Measurements from ENCODE around the gene DAPK1. TPM values are rescaled to one million over a fixed set of nuclear protein-coding genes. Genes with fewer than 3 reads are reported as not detected.

DAPK1 gene
- polyA plus RNA-seq, 1 experiment, result 5.4 TPM

GRCh38 chr9:87678650-87679355 is 181.1 kb downstream of the DAPK1 start:
- Histone ChIP-seq H3K36me3 (ENCODE audit: control insufficient read depth, insufficient read depth, low read length) (no peaks in the 10 kb centered on the region), H3K27me3 (ENCODE audit: control insufficient read depth, insufficient read depth, low read length) (no peaks in the 10 kb centered on the region), H3K4me3 (ENCODE audit: low read depth, low read length) (no peak overlapping the region)
- DNase-seq (ENCODE audit: low read depth), result no peak
- POLR2A ChIA-PET, result no interaction called here
- CTCF ChIA-PET, result interaction anchor here (0.7 to 2.2 kb wide), 7 partner anchors 11 to 380 kb away, joined by 3 to 14 read pairs (median 4); no protein-coding TSS in a partner anchor
- peak; percentile 82 for TF ChIP-seq CTCF (IDR thresholded peaks at IDR 0.05; ENCODE audit: insufficient read depth, low read depth, low read length)

DNA sequence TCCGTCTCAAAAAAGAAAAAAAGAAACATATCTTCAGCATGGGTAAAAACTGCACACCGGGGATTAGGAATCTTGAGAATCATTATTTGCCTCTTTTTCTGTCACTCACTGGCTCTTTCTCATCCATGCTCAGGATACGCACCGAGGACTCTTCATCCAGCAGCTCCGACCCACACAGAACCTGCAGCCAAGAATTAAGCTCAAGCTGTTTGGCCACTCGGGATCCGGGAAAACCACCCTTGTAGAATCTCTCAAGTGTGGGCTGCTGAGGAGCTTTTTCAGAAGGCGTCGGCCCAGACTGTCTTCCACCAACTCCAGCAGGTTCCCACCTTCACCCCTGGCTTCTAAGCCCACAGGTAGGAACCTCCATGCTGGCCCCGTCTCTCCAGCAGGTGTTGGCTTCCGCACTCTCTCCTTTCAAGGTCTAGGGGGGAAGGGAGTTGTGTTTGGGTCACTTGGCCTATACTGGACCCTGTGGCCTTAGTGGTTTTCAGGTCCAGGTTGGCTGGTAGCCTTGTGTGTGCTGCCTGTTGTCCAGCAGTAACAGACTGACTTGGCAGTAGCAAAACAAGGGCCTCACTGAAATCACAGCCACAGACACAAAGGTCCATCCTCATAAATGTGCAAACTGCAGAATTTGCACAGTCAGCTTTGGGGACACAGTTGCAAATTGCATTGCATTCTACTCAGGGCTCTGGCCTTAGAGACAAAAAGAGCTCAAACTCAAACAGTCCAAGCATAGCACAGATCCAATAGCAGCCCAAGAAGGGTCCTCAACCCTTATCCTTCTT is 183.8 kb downstream of the DAPK1 start:
- Histone ChIP-seq H3K36me3 (ENCODE audit: control insufficient read depth, insufficient read depth, low read length) (no peaks in the 10 kb centered on the region), H3K27me3 (ENCODE audit: control insufficient read depth, insufficient read depth, low read length) (no peaks in the 10 kb centered on the region), H3K4me3 (ENCODE audit: low read depth, low read length) (no peak overlapping the region)
- DNase-seq (ENCODE audit: low read depth), result no peak
- POLR2A ChIA-PET, result no interaction called here
- CTCF ChIA-PET, result interaction anchor here (0.9 to 2.4 kb wide), 7 partner anchors 52 to 1266 kb away, joined by 3 to 10 read pairs (median 3); partner anchors contain the start of gene SPATA31E1
- TF ChIP-seq CTCF (IDR thresholded peaks at IDR 0.05; ENCODE audit: insufficient read depth, low read depth, low read length), result no peak

DNA sequence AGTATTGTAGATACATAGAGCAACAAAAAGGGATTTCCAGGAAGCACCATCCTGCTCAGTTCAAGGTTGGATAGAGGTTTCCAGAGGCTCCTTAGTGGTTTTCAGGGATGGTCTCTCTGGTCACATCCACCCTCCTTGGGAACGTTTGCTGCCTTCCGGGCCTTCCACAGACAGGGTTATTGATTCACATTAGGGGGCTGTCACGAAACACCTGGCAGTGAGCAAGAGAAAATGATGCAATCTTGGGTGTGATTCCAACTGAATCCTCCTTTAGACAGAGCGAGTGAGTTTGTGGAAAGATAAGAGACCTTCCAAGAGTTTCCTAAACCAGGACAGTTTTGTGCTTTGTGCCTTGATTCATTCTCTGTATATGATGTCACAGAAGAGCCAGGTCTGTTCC is 184.4 kb downstream of the DAPK1 start:
- H3K4me3 ChIP-seq (ENCODE audit: low read depth, low read length), result no peak overlapping the region
- no peaks in the 10 kb centered on the region for H3K27me3 ChIP-seq (ENCODE audit: control insufficient read depth, insufficient read depth, low read length)
- H3K36me3 ChIP-seq (ENCODE audit: control insufficient read depth, insufficient read depth, low read length), result no peaks in the 10 kb centered on the region
- no peak for TF ChIP-seq CTCF (IDR thresholded peaks at IDR 0.05; ENCODE audit: insufficient read depth, low read depth, low read length)
- ChIA-PET CTCF (interaction anchor here (1.2 to 4.5 kb wide), 4 partner anchors 17 to 201 kb away, joined by 3 to 55 read pairs (median 7); partner anchors contain the start of gene SPATA31E1), POLR2A (no interaction called here)
- DNase-seq (ENCODE audit: low read depth), result no peak

GRCh38 chr9:87682618-87683017 is 185.0 kb downstream of the DAPK1 start:
- Histone ChIP-seq H3K36me3 (ENCODE audit: control insufficient read depth, insufficient read depth, low read length) (no peaks in the 10 kb centered on the region), H3K4me3 (ENCODE audit: low read depth, low read length) (no peak overlapping the region), H3K27me3 (ENCODE audit: control insufficient read depth, insufficient read depth, low read length) (no peaks in the 10 kb centered on the region)
- no peak for TF ChIP-seq CTCF (IDR thresholded peaks at IDR 0.05; ENCODE audit: insufficient read depth, low read depth, low read length)
- no peak for DNase-seq (ENCODE audit: low read depth)
- POLR2A ChIA-PET, result no interaction called here
- CTCF ChIA-PET, result interaction anchor here (1.2 to 4.5 kb wide), 5 partner anchors 17 to 201 kb away, joined by 3 to 55 read pairs (median 10); partner anchors contain the start of gene SPATA31E1
